GM21723 (cell line): ENCODE results near the gene FGFRL1.
"Not testable (repeated sequence)": the region's sequence is repeated elsewhere in the genome, so short reads cannot be mapped to it uniquely, and the experiment has no call there.

Experiments
- ATAC-seq: cut with Tn5 transposase; IDR thresholded peaks from one replicate; pipeline ENCODE4 v1.9.1; 2021; ENCODE audit warnings: mild to moderate bottlenecking, moderate library complexity; ENCODE audit not compliant: unreplicated experiment

The FGFRL1 gene

GRCh38 chr4:1048773-1049590 is 37.6 kb downstream of the FGFRL1 start:
- ATAC-seq: no peak

GRCh38 chr4:1049591-1049905 is 38.1 kb downstream of the FGFRL1 start:
- ATAC-seq: no peak

- ATAC-seq: no peak
Observed at GRCh38 chr4:1050486-1051213, 39.2 kb downstream of the FGFRL1 start.

- ATAC-seq: no peak
Observed at GRCh38 chr4:1051472-1051871, 40.0 kb downstream of the FGFRL1 start.

- no peak for ATAC-seq
Observed at GRCh38 chr4:1052231-1052671, 40.8 kb downstream of the FGFRL1 start.

GRCh38 chr4:1053080-1053661 is 41.7 kb downstream of the FGFRL1 start:
- no peak for ATAC-seq

- ATAC-seq: not testable (repeated sequence)
Observed at GRCh38 chr4:1053891-1054290, 42.5 kb downstream of the FGFRL1 start.

GRCh38 chr4:1054696-1055242 is 43.3 kb downstream of the FGFRL1 start:
- ATAC-seq: not testable (repeated sequence)

- not testable (repeated sequence) for ATAC-seq
Observed at GRCh38 chr4:1055243-1055701, 43.8 kb downstream of the FGFRL1 start.

GRCh38 chr4:1055721-1056590 is 44.5 kb downstream of the FGFRL1 start:
- peak; percentile 49 for ATAC-seq

GRCh38 chr4:1056671-1057402 is 45.4 kb downstream of the FGFRL1 start:
- ATAC-seq: no peak

GRCh38 chr4:1057403-1057745 is 45.9 kb downstream of the FGFRL1 start:
- no peak for ATAC-seq

GRCh38 chr4:1058198-1058996 is 47.0 kb downstream of the FGFRL1 start:
- ATAC-seq: no peak

- no peak for ATAC-seq
Observed at GRCh38 chr4:1058997-1059665, 47.7 kb downstream of the FGFRL1 start.

- no peak for ATAC-seq
Observed at GRCh38 chr4:1060121-1060520, 48.7 kb downstream of the FGFRL1 start.

- ATAC-seq: no peak
Observed at GRCh38 chr4:1060621-1061020, 49.2 kb downstream of the FGFRL1 start.

- no peak for ATAC-seq
Observed at GRCh38 chr4:1061056-1061700, 49.8 kb downstream of the FGFRL1 start.

GRCh38 chr4:1061760-1062159 is 50.3 kb downstream of the FGFRL1 start:
- no peak for ATAC-seq
